ENCODE measurements around the gene TRIL.
A peak's percentile ranks its signal among the peaks of the same experiment; 100 is the strongest.

Gene TRIL

GRCh38 chr7:28904578-28905048 lies 53.5 kb downstream of the TRIL start:
- Histone ChIP-seq H2BK120ac (ENCODE audit: low read depth, low read length) (no peak overlapping the region), H3K9ac (ENCODE audit: low read depth, low read length, poor library complexity) (no peak overlapping the region), H2BK5ac (ENCODE audit: low read length) (no peak overlapping the region), H4K91ac (ENCODE audit: low read depth, low read length, poor library complexity) (no peak overlapping the region), H3K14ac (ENCODE audit: low read length) (no peak overlapping the region), H3K4me2 (ENCODE audit: insufficient read depth, low read length, poor library complexity, severe bottlenecking) (no peak overlapping the region), H3K27me3 (ENCODE audit: control insufficient read depth in 3 of 3, insufficient read depth in 3 of 3, low read depth in 1 of 3, low read length in 3 of 3) (no peaks in the 10 kb centered on the region), H2AK5ac (ENCODE audit: low read depth, low read length) (no peak overlapping the region), H3K9me3 (replicated peaks in 1 of 2; ENCODE audit: control insufficient read depth in 2 of 2, insufficient read depth in 1 of 2, low read depth in 1 of 2, low read length in 2 of 2) (no peaks in the 10 kb centered on the region), H3K23ac (ENCODE audit: low read depth, low read length, poor library complexity) (no peak overlapping the region), H3K4me1 (ENCODE audit: control insufficient read depth in 2 of 2, insufficient read depth in 1 of 2, low read depth in 1 of 2, low read length in 2 of 2) (peaks cover 0 to 14% of the 10 kb centered on the region in 2 donors), H2AFZ (ENCODE audit: low read length) (peak overlapping the region; percentile 51), H2BK12ac (ENCODE audit: low read length) (no peak overlapping the region), H3K36me3 (replicated peaks in 1 of 2; ENCODE audit: control insufficient read depth in 2 of 2, insufficient read depth in 2 of 2, low read length in 2 of 2) (no peaks in the 10 kb centered on the region), H3K4ac (ENCODE audit: low read length) (no peak overlapping the region), H4K8ac (ENCODE audit: low read depth, low read length) (no peak overlapping the region), H2BK15ac (ENCODE audit: low read length) (no peak overlapping the region), H3K79me1 (ENCODE audit: low read depth, low read length) (no peaks in the 10 kb centered on the region), H3K27ac (replicated peaks; ENCODE audit: low read length) (no peak overlapping the region), H3K4me3 (ENCODE audit: low read length in 2 of 2) (no peak overlapping the region), H3K18ac (ENCODE audit: low read length) (no peak overlapping the region)
- DNase-seq (ENCODE audit: low spot score), result no peak
- no CpG with 5 or more reads among the region's 10 CpGs for WGBS, 2 donors (ENCODE audit: extremely low coverage in 2 of 2, insufficient read length in 2 of 2, insufficient replicate concordance in 1 of 2)

- no peaks in the 10 kb centered on the region for H3K9me3 ChIP-seq (replicated peaks in 1 of 2; ENCODE audit: control insufficient read depth in 2 of 2, insufficient read depth in 1 of 2, low read depth in 1 of 2, low read length in 2 of 2)
- H2BK5ac ChIP-seq (ENCODE audit: low read length), result no peak overlapping the region
- no peak overlapping the region for H3K4me2 ChIP-seq (ENCODE audit: insufficient read depth, low read length, poor library complexity, severe bottlenecking)
- H4K8ac ChIP-seq (ENCODE audit: low read depth, low read length), result no peak overlapping the region
- H2BK120ac ChIP-seq (ENCODE audit: low read depth, low read length), result no peak overlapping the region
- no peak overlapping the region for H3K4ac ChIP-seq (ENCODE audit: low read length)
- peaks cover 0 to 14% of the 10 kb centered on the region in 2 donors for H3K4me1 ChIP-seq (ENCODE audit: control insufficient read depth in 2 of 2, insufficient read depth in 1 of 2, low read depth in 1 of 2, low read length in 2 of 2)
- peak overlapping the region; percentile 51 for H2AFZ ChIP-seq (ENCODE audit: low read length)
- no peak overlapping the region for H3K27ac ChIP-seq (replicated peaks; ENCODE audit: low read length)
- H2AK5ac ChIP-seq (ENCODE audit: low read depth, low read length), result no peak overlapping the region
- no peaks in the 10 kb centered on the region for H3K36me3 ChIP-seq (replicated peaks in 1 of 2; ENCODE audit: control insufficient read depth in 2 of 2, insufficient read depth in 2 of 2, low read length in 2 of 2)
- WGBS, 2 donors (ENCODE audit: extremely low coverage in 2 of 2, insufficient read length in 2 of 2, insufficient replicate concordance in 1 of 2), result no CpG with 5 or more reads among the region's 4 CpGs
- H2BK15ac ChIP-seq (ENCODE audit: low read length), result no peak overlapping the region
- no peak overlapping the region for H3K23ac ChIP-seq (ENCODE audit: low read depth, low read length, poor library complexity)
- H4K91ac ChIP-seq (ENCODE audit: low read depth, low read length, poor library complexity), result no peak overlapping the region
- no peak overlapping the region for H3K4me3 ChIP-seq (ENCODE audit: low read length in 2 of 2)
- DNase-seq (ENCODE audit: low spot score), result no peak
- no peaks in the 10 kb centered on the region for H3K27me3 ChIP-seq (ENCODE audit: control insufficient read depth in 3 of 3, insufficient read depth in 3 of 3, low read depth in 1 of 3, low read length in 3 of 3)
- H3K9ac ChIP-seq (ENCODE audit: low read depth, low read length, poor library complexity), result no peak overlapping the region
- no peaks in the 10 kb centered on the region for H3K79me1 ChIP-seq (ENCODE audit: low read depth, low read length)
- H3K18ac ChIP-seq (ENCODE audit: low read length), result no peak overlapping the region
- H2BK12ac ChIP-seq (ENCODE audit: low read length), result no peak overlapping the region
- no peak overlapping the region for H3K14ac ChIP-seq (ENCODE audit: low read length)
Measured at GRCh38 chr7:28903730-28904577, 54.2 kb downstream of the TRIL start.

All from neuronal stem cell (in vitro differentiated cells).